DMS79 treated with DMSO at 0.1 percent for 48 hours (cell line): ENCODE data around the gene TLE2.
"Not testable (repeated sequence)": the region's sequence is repeated elsewhere in the genome, so short reads cannot be mapped to it uniquely, and the experiment has no call there.

Source experiments
- DNase-seq: peaks from one replicate; lab custom pipeline; 2025; lab: John Stamatoyannopoulos, UW

TLE2 gene

DNA sequence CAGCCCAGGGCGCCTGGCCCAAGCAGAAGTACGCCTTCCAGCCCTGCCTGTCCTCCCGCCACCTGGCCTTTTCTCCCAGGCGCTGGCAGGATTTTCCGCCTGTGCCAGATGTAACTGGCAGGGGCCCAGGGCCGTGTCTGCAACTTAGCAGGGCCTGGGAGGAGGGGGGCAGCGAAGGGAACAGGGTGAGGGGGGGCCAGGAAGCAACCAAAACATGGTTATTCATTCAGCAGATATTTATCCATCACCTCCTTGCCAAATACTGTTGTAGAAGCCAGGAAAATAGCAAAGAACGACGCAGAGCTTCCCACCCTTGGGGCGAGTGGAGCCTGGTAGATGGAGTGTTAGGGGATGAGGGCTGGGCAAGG lies 46.1 kb downstream of the TLE2 start:
- DNase-seq = peak; percentile 77

DNA sequence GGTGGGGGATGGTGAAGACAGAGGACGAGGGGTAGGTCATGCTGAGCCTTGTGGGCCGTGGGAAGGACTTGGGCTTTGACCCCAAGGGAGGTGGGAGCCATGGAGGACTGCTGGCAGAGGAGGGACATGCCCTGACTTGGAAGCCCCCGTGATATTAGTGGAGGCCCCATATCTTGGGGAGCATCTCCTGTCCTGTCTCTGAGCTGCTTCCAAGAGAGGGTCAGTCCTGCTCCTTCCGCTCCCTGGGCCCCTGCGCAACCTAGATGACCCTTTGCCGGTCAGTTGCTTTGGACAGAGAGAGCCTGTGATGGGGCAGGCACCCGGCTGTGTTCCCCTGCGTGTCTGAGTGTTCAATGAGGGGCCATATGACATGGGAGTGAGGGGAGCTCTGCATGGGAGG lies 46.5 kb downstream of the TLE2 start:
- no peak for DNase-seq

DNA sequence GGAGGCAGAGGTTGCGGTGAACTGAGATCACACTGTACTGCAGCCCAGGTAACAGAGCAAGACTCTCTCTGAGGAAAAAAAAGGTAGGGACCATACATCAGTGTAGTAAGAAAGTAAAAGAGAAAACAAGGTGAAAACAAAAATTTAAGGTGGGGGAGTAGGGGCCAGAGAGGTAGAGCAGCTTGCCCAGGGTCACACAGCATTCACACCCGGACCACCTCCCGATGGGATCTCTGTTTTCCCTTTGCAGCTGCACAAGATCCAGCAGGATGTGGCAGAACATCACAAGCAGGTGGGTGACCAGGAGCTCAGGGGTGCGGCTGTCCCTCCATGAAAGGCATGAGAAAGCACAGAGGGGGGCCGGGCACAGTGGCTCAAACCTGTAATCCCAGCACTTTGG lies 47.2 kb downstream of the TLE2 start:
- no peak for DNase-seq

DNA sequence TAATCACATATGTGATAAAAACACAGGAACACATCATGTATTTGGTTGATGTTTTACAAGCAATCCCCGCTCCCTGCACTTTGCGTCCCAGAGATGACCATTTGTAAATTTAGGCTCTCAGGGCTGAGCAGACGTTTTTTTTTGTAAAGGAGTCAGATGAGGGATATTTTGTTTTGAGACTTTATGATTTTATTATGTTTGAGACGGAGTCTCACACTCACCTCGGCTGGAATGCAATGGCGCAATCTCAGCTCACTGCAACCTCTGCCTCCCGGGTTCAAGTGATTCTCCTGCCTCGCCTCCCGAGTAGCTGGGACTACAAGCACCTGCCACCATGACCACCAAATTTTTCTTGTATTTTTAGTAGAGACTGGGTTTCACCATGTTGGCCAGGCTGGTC lies 50.3 kb downstream of the TLE2 start:
- no peak for DNase-seq

DNA sequence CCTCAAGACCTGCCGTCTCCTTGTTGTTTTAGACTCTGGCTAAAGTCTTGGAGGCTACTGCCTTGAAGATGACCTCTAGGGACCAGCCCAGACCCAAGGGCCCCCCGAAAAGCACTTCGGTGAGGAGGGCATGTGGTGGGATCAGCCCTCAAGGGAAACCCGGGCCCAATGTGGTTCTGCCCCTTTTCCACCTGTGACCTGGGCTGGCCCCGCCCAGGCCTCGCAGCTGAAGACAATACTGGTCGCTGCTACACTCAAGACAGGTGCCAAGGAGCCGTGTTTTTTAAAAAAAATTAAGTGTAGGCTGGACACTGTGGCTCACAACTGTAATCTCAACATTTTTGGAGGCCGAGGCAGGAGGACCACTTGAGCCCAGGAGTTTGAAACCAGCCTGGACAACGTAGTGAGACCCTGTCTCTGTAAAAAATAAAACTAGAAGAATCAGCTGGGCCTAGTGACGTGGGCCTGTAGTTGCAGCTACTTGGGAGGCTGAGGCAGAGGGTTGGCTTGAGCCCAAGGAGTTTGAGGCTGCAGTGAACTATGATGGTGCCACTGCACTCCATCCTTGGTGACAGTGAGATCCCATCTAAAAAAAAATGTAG lies 50.8 kb downstream of the TLE2 start:
- no peak for DNase-seq

DNA sequence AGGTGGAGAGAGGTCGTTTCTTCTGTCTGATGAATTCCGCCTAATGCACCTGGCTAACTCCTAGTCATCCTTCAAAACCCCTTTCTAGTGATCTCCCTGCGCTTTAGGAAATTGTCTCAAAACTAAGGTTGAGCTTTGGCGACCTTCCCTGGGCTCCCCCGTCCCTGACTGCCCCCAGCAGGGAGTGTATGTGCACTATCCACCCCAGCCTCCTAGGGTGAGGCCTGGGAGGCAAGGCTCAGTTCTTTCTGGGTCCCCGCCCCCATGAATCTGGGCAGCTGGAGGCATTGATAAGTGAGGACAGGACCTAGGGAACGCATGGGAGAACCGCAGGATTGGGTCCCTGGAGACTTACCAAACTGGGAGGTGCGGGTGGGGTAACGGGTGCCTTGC lies 51.3 kb downstream of the TLE2 start:
- no peak for DNase-seq

DNA sequence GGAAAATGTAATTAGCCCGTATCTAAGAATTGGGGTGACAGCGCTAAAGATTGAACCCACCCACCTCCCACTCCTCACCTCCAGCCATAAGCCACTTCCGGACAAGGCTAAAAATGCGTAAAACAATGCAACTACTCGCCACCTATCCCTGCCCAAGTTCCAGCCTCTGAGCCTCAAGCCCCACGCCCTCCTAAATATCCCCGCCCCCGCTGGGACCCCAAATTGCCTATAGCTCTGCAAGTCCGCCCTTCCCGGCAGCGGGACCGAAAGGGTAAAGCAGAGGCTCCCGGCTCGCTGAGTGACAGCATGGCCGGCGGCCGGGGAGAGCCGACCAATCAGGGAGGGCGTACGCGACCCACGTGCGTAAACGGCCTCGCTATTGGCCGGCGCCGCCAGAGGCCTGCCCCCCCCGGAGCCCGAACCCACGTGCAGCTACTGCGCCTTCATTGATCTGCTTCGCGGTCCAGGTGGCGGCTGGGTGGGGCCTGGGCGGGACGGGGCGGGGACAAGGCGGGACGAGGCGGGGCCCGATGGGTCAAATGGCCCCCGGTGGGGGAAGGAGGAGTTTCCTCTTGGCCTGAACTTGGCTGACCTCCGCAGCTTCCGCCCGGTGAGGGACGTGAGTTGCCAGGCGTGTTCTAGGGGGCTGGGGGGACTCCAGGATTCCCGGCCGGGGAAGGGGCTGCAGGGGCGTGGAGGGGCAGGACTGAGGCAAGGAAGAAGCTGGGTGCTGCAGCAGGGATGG lies 51.9 kb downstream of the TLE2 start, which contains the start of gene TLE6:
TSS of gene TLE6 (plus strand) at position 564 of the 745 bp plus-strand sequence. CDS start 670 bp downstream, outside the sequence.
- DNase-seq = peak; percentile 91

DNA sequence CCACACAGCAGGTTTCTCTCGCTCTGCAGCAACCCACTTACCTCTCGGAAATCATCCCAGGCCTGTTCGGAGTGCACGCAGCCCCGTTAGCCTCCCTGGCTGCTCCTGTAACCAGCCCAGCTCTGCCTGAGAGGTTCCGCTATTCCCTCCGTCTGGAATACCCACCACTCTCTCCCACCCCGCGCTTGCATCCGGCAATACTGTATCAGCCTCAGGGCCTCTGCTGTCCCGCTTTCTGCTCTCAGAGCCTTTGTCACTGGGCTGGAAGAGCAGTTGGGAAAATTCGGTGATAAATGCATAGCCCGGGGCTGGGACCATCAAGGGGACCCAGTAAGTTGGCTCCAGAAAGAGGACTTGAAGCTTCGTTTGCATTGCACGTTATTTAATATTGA lies 52.5 kb downstream of the TLE2 start:
- DNase-seq = peak; percentile 30

DNA sequence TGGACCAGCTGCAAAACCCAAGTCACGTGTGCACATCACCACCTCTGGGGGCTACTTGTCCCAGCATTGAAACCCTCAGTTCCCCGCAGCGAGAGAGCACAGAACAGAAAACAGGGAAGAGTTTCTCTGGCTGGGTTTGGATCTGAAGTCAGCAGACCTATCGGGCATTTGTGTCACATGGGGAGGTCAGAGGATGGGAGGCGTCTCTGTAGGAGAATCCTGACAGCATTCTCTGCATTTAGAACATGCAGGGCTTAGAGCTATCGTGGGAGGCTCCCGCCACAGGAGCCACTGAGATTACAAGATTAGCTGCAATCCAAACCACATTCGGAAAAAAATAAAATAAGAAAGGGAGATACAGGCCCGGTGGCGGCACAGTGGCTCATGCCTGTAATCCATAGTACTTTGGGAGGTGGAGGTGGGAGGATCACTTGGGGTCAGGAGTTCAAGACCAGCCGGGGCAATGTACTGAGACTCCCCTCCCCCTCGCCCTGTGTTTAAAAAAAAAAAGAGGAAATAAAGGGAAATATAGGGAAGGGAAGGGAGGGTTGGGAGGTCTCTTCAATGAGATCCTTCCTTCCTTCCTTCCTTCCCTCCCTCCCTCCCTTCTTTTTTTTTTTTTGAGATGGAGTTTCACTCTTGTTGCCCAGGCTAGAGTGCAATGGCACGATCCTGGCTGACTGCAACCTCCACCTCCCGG lies 54.6 kb downstream of the TLE2 start:
- no peak for DNase-seq

DNA sequence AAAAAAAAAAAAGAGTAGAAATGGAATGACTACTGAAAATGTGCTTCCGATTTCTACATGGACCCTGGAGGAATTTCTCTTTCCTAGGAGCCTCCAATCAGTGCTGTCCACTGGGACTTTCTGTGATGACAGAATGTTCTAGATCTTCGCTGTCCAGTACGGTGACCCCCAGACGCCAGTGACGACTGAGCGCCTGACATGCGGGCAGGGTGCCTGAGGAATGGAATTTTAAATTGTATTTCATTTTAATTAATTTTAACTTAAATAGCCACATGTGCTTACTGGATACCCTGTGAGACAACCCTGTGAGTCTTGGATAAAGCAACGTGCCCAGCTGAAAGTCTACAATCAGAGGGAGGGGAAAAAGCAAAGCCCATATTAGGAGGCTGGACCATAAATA lies 55.9 kb downstream of the TLE2 start:
- no peak for DNase-seq

DNA sequence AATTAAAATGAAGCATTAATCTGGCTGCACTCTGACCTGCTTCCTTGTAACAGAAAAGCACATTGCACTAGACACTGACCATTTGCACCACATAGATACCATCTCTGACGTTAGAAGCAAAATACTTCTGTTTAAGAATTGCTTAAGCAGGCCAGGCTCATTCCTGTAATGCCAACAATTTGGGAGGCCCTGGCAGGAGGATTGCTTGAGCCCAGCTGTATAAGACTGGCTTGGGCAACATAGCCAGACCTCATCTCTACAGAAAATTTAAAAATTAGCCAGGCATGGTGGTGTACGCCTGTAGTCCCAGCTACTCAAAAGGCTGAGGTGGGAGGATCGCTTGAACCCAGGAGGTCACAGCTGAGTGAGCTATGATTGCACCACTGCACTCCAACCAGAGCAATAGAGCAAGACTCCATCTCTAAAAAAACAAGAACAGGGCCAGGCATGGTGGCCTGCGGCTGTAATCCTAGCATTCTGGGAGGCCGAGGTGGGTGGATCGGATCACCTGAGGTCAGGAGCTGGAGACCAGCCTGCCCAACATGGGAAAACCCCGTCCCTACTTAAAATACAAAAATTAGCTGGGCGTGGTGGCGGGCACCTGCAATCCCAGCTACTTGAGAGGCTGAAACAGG lies 58.8 kb downstream of the TLE2 start:
- DNase-seq = no peak

DNA sequence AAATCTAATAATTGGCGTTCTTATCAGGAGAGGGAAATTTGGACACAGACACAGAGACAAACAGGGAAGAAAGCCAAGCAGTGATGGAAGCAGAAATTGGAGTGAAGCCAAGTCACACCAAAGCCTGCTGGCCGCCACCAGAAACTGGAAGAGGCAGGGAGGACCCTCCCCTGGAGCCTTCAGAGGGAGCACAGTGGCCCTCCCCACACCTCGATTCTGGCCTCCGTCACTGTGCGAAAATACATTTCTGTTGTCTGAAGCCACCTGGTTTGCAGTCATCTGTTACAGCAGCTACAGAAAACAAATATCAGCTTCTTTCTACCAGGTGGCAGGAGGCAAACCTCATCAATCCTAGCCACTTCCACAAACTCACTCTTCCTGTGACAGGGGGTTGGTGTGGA lies 60.0 kb downstream of the TLE2 start:
- peak; percentile 96 for DNase-seq

DNA sequence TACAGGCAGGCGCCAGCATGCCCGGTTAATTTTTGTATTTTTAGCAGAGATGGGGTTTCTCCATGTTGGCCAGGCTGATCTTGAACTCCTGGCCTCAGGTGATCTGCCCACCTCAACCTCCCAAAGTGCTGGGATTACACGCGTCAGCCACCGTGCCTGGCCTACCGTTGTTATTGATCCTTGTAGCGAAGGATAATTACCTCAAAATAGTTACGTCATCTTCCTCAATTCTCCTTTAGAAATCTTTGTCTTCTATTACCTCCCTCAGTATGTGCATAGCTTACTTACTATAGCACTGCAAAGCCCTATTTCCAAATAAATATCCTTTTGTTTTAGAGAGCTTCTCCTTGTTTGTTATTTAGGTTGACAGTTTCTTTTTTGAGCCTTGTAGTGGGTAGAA lies 61.1 kb downstream of the TLE2 start:
- no peak for DNase-seq

DNA sequence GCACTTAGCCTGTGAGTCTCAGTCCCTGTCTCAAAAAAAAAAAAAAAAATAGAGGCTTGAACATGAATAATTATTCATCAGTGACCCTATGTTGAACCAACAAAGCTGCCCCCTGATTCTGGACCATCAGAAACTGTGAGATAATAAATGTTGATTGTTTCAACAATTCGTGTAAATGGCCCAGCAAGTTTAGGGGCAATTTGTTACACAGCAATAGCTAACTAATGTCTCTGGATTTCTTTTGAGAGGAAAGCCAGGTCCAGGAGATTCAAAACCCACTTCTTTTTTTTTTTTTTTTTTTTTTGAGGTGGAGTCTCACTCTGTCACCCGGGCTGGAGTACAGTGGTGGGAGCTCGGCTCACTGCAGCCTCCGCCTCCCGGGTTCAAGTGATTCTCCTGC lies 64.2 kb downstream of the TLE2 start:
- no peak for DNase-seq

DNA sequence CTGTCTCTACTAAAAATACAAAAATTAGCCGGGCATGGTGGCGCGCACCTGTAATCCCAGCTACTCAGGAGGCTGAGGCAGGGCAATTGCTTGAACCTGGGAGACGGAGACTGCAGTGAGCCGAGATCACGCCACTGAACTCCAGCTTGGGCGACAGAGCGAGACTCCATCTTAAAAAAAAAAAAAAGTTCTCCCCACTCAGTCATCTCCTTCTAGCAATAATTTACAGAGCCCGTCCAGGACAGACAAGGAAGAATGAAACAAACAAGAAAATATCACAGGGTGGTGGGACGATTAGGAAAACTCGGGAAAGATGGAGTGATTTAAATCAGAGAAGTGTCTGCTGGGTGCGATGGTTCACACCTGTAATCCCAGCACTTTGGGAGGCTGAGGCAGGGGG lies 65.4 kb downstream of the TLE2 start:
- DNase-seq = not testable (repeated sequence)

DNA sequence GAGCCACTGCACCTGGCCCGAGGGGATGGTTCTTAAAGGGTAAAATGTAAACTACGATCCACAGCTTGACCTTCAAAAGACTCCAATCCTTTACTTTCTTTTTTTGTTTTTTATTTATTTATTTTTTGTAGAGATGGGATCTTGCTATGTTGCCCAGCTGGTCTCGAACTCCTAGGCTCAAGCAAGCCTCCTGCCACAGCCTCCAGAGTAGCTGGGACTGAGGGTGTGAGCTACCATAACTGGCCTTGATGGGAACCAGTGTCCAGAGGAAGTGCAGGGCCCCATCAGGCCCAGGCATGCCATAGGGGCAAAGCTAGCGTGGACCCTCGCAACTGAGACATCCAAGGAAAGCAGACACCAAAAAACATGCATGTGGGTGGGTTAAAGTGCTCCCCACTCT lies 66.0 kb downstream of the TLE2 start:
- no peak for DNase-seq

DNA sequence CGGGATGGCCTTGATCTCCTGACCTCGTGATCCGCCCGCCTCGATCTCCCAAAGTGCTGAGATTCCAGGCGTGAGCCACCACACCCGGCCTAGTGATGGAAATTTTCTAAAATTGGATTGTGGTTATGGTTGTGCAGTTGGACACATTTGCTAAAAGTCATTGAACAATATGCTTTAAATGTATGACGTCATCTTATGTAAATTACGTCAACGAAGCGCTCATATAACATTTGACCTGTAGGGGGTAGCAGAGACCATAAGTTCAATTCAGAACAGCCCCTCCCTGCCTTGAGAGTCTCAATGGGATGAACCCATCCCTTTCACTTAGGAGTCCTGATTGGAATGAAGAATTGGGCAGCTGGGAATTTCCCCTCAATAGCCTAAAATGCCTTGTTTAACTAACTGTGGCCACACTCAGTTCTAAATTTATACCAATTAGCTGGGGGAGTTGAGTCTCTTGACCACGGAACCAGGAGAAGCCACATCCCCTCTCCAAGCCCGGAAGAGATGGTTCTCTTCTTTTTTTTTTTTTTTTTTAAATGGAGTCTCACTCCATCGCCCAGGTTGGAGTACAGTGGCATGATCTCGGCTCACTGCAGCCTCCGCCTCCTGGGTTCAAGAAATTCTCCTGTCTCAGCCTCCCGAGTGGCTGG lies 66.9 kb downstream of the TLE2 start:
- peak; percentile 79 for DNase-seq

DNA sequence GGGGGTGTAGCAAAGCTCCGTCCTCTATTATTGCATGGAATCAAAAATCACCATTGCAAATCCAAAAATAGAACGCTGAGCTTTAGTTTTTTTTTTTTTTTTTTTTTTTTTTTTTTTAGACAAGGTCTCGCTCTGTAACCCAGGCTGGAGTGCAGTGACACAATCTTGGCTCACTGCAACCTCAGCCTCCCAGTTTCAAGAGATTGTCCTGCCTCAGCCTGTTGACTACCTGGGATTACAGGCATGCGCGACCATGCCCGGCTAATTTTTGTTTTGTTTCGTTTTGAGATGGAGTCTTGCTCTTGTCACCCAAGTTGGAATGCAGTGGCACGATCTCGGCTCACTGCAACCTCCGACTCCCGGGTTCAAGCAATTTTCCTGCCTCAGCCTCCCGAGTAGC lies 69.0 kb downstream of the TLE2 start:
- DNase-seq = no peak

DNA sequence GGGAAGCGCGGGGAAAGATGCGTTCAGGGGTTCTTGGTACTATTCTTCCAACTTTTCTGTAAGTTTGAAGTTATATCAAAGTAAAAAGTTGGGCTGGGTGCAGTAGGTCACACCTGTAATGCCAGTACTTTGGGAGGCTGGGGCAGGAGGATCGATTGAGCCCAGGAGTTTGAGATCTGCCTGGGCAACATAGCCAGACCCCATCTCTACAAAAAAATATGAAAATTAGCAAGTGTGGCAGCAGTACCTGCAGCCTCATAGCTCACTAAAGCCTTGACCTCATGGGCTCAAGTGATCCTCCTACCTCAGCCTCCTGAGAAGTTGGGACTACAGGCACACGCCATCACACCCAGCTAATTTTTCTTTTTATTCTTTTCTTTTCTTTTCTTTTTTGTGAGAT lies 71.9 kb downstream of the TLE2 start:
- no peak for DNase-seq

DNA sequence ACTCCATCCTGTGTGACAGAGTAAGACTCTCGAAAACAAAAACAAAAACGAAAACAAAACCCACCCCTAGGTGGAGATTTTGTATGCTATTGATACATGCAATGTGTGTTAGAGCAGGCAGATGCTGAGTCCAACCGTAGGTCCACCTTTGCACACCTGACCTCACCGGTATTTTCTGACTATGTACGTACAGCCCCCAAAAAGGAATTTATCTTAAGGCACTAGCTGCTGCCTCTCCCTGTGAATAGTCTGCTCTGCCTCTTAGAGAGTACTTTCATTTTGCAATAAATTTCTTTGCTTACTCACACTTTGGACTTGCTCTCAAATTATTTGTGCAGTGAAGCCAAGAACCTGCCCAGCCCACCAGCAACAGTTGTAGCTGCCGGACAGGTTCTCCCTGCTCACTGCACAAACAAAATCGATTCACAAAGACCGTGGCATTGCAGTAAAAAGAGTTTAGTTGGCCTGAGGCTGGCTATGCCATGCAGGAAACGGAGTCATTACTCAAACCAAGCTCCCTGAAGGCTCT lies 76.1 kb downstream of the TLE2 start:
- peak; percentile 60 for DNase-seq

DNA sequence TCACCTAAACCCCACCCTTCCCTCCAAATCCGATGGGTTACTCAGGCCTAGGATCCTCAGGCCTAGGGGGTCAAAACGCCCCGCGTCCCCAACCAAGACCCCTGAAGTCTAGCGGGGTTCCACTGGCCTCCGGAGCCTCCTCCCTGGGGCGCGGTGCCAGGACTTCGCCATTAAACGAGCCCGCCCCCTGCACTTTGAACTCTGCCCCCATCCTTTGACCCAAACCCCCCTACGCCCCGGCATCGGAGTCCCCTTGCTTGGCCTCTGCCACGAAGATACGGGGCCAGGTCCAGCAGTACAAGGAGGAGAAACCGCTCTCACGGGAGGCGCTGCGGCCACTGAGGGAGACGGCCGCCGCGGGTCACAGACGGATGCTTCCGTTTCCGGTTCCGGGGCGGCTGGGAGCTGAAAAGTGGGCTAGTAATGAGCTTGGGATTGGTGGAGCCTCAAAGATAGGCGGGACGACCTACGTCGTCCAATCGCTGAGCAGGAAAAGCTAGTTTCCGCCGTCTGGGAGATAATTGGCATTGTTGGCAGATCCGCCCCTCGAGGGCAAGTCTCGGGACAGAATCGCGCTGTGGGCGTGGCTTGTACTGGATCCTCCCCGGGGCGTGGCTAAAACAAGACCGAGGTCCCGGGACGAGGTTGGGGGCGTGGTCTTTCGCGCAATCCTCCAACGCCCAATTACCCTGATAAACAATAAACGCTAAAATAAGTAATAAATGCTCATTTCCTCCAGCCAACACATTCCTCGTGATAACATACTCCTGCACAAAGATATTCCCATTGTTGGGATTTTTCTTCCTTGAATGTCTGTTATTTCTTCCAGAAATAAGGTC lies 78.6 kb downstream of the TLE2 start:
- peak; percentile 99 for DNase-seq
